Progenitor cell of endocrine pancreas (in vitro differentiated cells): ENCODE results near the gene ROPN1L. TPM values are rescaled to one million over a fixed set of nuclear protein-coding genes. Genes with fewer than 3 reads are reported as not detected.
A peak's percentile ranks its signal among the peaks of the same experiment; 100 is the strongest.

Source experiments
- DNase-seq: peaks from one replicate; pipeline ENCODE4 v3.0.0; 2021; ENCODE audit warnings: low spot score; ENCODE audit not compliant: unreplicated experiment
- H3K27ac Mint-ChIP-seq: 2 replicates; pipeline ENCODE4 v1.8.0; 2021; ENCODE audit warnings: mild to moderate bottlenecking, moderate library complexity, mixed read lengths
- H3K27me3 Mint-ChIP-seq: 2 replicates; pipeline ENCODE4 v1.8.0; 2021; ENCODE audit warnings: mixed read lengths
- H3K36me3 Mint-ChIP-seq: 2 replicates; pipeline ENCODE4 v1.8.0; 2022; ENCODE audit warnings: mixed read lengths; ENCODE audit not compliant: insufficient read depth
- H3K4me1 Mint-ChIP-seq: 2 replicates; pipeline ENCODE4 v1.8.0; 2021; ENCODE audit warnings: low read depth, mixed read lengths
- H3K4me3 Mint-ChIP-seq: 2 replicates; pipeline ENCODE4 v1.8.0; 2021; ENCODE audit warnings: low read depth, mild to moderate bottlenecking, moderate library complexity, mixed read lengths
- H3K9me3 Mint-ChIP-seq: 2 replicates; pipeline ENCODE4 v1.8.0; 2021; ENCODE audit warnings: low read depth, mixed read lengths
- CTCF ChIP-seq: fragments of 200-600 bp; sonication (generic); IDR thresholded peaks from one replicate; pipeline ENCODE4 v1.5.0; 2021; ENCODE audit warnings: antibody characterized with exemption, mild to moderate bottlenecking; ENCODE audit not compliant: unreplicated experiment
- total RNA-seq: library from RNA; stranded (reverse); gene quantifications from 2 replicates; pipeline ENCODE4 v1.2.1, GENCODE V29; 2021

The ROPN1L gene
- total RNA-seq, 1 donor from 2014 or later: 0.43 TPM

- Mint-ChIP-seq H3K27me3 (peaks cover 21% of the 10 kb centered on the region), H3K27ac (no peak overlapping the region), H3K4me1 (peaks cover 5% of the 10 kb centered on the region), H3K36me3 (no peaks in the 10 kb centered on the region), H3K9me3 (no peaks in the 10 kb centered on the region), H3K4me3 (no peak overlapping the region)
- no peak for TF ChIP-seq CTCF
- no peak for DNase-seq
These were observed 20.4 kb downstream of the ROPN1L start for GRCh38 chr5:10461904-10462555.

- Mint-ChIP-seq H3K9me3 (no peaks in the 10 kb centered on the region), H3K36me3 (no peaks in the 10 kb centered on the region), H3K4me1 (peaks cover 13% of the 10 kb centered on the region), H3K27ac (no peak overlapping the region), H3K27me3 (peaks cover 27% of the 10 kb centered on the region), H3K4me3 (no peak overlapping the region)
- no peak for DNase-seq
- TF ChIP-seq CTCF: no peak
These were observed 21.9 kb downstream of the ROPN1L start for GRCh38 chr5:10463566-10463965.

GRCh38 chr5:10464173-10464572 is 22.5 kb downstream of the ROPN1L start:
- no peaks in the 10 kb centered on the region for H3K9me3 Mint-ChIP-seq
- H3K36me3 Mint-ChIP-seq: no peaks in the 10 kb centered on the region
- TF ChIP-seq CTCF: no peak
- peaks cover 13% of the 10 kb centered on the region for H3K4me1 Mint-ChIP-seq
- peaks cover 27% of the 10 kb centered on the region for H3K27me3 Mint-ChIP-seq
- H3K4me3 Mint-ChIP-seq: no peak overlapping the region
- no peak overlapping the region for H3K27ac Mint-ChIP-seq
- no peak for DNase-seq

GRCh38 chr5:10465726-10466125 is 24.0 kb downstream of the ROPN1L start:
- DNase-seq: no peak
- no peak for TF ChIP-seq CTCF
- Mint-ChIP-seq H3K27ac (no peak overlapping the region), H3K36me3 (no peaks in the 10 kb centered on the region), H3K4me3 (no peak overlapping the region), H3K9me3 (no peaks in the 10 kb centered on the region), H3K4me1 (peaks cover 13% of the 10 kb centered on the region), H3K27me3 (peaks cover 20% of the 10 kb centered on the region)

- H3K36me3 Mint-ChIP-seq: no peaks in the 10 kb centered on the region
- H3K4me1 Mint-ChIP-seq: peaks cover 11% of the 10 kb centered on the region
- TF ChIP-seq CTCF: no peak
- no peak overlapping the region for H3K4me3 Mint-ChIP-seq
- DNase-seq: no peak
- peaks cover 19% of the 10 kb centered on the region for H3K27me3 Mint-ChIP-seq
- H3K9me3 Mint-ChIP-seq: no peaks in the 10 kb centered on the region
- H3K27ac Mint-ChIP-seq: peak overlapping the region; percentile 6
These were observed 24.9 kb downstream of the ROPN1L start for GRCh38 chr5:10466446-10467073.
